Loucy (cell line): ENCODE measurements around the gene TTLL7.

ENCODE experiments used
- H2AFZ ChIP-seq: fragments of 200-600 bp; sonication (generic); 2 replicates; pipeline ENCODE4 v1.6.0; 2016; ENCODE audit warnings: antibody characterized with exemption, mild to moderate bottlenecking, low read length, moderate library complexity
- H3F3A ChIP-seq: fragments of 200-600 bp; 2 replicates; pipeline ENCODE4 v1.6.0; 2016; ENCODE audit warnings: antibody characterized with exemption, low read depth, mild to moderate bottlenecking
- H3K27me3 ChIP-seq: fragments of 200-600 bp; sonication (generic); 2 replicates; pipeline ENCODE4 v1.6.1; 2014; ENCODE audit warnings: low read length, mild to moderate bottlenecking; ENCODE audit not compliant: insufficient read depth, poor library complexity, severe bottlenecking
- H3K36me3 ChIP-seq: fragments of 200-600 bp; sonication (generic); 2 replicates; pipeline ENCODE4 v1.6.1; 2016; ENCODE audit warnings: low read length; ENCODE audit not compliant: insufficient read depth
- H3K4me1 ChIP-seq: fragments of 200-600 bp; sonication (generic); 2 replicates; pipeline ENCODE4 v1.5.1; 2014; ENCODE audit warnings: low read length, mild to moderate bottlenecking; ENCODE audit not compliant: insufficient read depth, poor library complexity, severe bottlenecking
- H3K4me2 ChIP-seq: fragments of 200-600 bp; sonication (generic); 2 replicates; pipeline ENCODE4 v1.6.0; 2014; ENCODE audit warnings: antibody characterized with exemption, low read length, low read depth, mild to moderate bottlenecking; ENCODE audit not compliant: poor library complexity, severe bottlenecking
- H3K4me3 ChIP-seq: fragments of 200-600 bp; sonication (generic); 2 replicates; pipeline ENCODE4 v1.5.1; 2014; ENCODE audit warnings: low read length, mild to moderate bottlenecking, mixed read lengths; ENCODE audit not compliant: poor library complexity, severe bottlenecking
- H3K79me2 ChIP-seq: fragments of 200-600 bp; sonication (generic); 2 replicates; pipeline ENCODE4 v1.6.1; 2014; ENCODE audit warnings: low read length; ENCODE audit not compliant: insufficient read depth
- H3K9ac ChIP-seq: fragments of 200-600 bp; sonication (generic); 2 replicates; pipeline ENCODE4 v1.6.0; 2014; ENCODE audit warnings: mild to moderate bottlenecking, low read depth, low read length, moderate library complexity; ENCODE audit not compliant: poor library complexity, severe bottlenecking
- H3K9me2 ChIP-seq: fragments of 200-600 bp; sonication (generic); replicated peaks from 2 replicates; pipeline ENCODE4 v1.6.1; 2016; ENCODE audit warnings: low read depth, low read length, mixed read lengths
- H3K9me3 ChIP-seq: fragments of 200-600 bp; sonication (generic); 2 replicates; pipeline ENCODE4 v1.6.1; 2014; ENCODE audit warnings: mild to moderate bottlenecking, antibody characterized with exemption, low read length, low read depth; ENCODE audit not compliant: insufficient read depth
- H4K20me1 ChIP-seq: fragments of 200-600 bp; sonication (generic); 2 replicates; pipeline ENCODE4 v1.6.0; 2014; ENCODE audit warnings: antibody characterized with exemption, low read length, mild to moderate bottlenecking; ENCODE audit not compliant: insufficient read depth, poor library complexity, severe bottlenecking
- EZH2phosphoT487 ChIP-seq: fragments of 200-600 bp; IDR thresholded peaks from 2 replicates; pipeline ENCODE4 v1.6.1; 2018; ENCODE audit warnings: antibody characterized with exemption, mild to moderate bottlenecking, moderate library complexity, borderline replicate concordance
- TF ChIP-seq, protein P1 (sequence below): fragments of 200-600 bp; sonication (generic); conservative IDR thresholded peaks from 2 replicates; pipeline ENCODE4 v1.5.1; 2014; ENCODE audit warnings: mild to moderate bottlenecking, antibody characterized with exemption, low read length

The TTLL7 gene

DNA sequence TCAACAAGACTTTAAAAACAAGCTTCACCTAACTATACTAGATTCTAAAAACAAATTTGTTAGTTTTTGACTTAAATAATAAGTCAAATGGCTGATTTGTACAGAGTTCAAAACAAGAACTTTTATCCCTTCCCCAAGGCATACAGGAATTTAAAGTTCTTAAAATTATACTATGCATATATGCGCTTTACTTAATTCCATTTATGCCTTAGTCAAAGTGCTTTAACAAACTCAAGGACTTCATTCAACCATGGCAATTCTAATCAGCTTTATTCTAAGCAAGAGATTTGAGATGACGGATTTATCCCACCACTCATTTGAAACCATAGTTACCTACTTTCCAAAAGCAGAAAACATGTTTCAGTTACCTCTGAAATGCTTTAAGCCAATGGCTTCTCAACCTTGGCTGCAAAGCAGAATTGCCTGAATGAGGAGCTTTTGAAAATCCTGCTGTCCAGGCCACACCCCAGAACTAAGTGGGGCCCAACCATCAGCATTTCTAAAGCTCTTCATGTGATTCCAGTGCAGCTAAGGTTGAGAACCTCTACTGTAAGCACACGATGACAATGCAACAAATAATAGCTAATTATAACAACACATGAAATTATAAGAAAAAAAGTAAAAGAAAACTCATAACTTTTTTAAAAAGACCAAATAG is 44.6 kb downstream of the TTLL7 start:
- no peaks in the 10 kb centered on the region for H3K4me1 ChIP-seq
- no peak for TF ChIP-seq EZH2phosphoT487
- TF ChIP-seq, protein P1, sequence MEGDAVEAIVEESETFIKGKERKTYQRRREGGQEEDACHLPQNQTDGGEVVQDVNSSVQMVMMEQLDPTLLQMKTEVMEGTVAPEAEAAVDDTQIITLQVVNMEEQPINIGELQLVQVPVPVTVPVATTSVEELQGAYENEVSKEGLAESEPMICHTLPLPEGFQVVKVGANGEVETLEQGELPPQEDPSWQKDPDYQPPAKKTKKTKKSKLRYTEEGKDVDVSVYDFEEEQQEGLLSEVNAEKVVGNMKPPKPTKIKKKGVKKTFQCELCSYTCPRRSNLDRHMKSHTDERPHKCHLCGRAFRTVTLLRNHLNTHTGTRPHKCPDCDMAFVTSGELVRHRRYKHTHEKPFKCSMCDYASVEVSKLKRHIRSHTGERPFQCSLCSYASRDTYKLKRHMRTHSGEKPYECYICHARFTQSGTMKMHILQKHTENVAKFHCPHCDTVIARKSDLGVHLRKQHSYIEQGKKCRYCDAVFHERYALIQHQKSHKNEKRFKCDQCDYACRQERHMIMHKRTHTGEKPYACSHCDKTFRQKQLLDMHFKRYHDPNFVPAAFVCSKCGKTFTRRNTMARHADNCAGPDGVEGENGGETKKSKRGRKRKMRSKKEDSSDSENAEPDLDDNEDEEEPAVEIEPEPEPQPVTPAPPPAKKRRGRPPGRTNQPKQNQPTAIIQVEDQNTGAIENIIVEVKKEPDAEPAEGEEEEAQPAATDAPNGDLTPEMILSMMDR = no peak
- H3K4me3 ChIP-seq = no peak overlapping the region
- no peaks in the 10 kb centered on the region for H4K20me1 ChIP-seq
- H3K9me3 ChIP-seq = no peaks in the 10 kb centered on the region
- no peaks in the 10 kb centered on the region for H3F3A ChIP-seq
- no peaks in the 10 kb centered on the region for H3K9me2 ChIP-seq
- no peaks in the 10 kb centered on the region for H3K27me3 ChIP-seq
- no peak overlapping the region for H2AFZ ChIP-seq
- H3K36me3 ChIP-seq = no peaks in the 10 kb centered on the region
- no peaks in the 10 kb centered on the region for H3K79me2 ChIP-seq
- H3K4me2 ChIP-seq = no peak overlapping the region
- no peak overlapping the region for H3K9ac ChIP-seq

DNA sequence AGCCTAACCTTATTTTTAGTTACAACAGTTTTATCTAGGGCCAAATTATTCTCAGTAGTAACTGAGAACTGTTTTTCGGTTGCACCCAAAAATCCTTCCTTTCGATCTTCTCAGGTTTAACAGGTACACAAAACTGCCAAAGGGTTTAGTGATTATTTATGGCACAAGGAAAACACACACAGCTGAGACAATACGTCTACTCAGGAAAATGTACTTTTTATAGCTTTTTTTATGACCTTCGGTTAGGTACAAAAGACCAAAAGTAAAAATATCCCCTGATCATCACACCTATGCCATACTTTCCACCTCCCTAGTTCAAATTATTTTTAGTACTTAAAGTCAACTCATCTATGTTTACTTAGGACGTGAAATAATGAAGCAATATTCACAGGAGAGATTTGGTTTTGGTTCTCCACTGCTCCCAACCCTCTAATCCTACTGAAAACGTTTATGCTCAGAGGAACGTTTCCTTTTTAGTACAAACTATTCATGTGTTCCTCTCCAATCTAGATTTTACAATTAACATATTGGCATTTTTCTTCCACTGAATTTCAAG is 48.7 kb downstream of the TTLL7 start:
- H3K36me3 ChIP-seq = no peaks in the 10 kb centered on the region
- H3K4me3 ChIP-seq = no peak overlapping the region
- H3K9ac ChIP-seq = no peak overlapping the region
- no peaks in the 10 kb centered on the region for H3K79me2 ChIP-seq
- H3K9me2 ChIP-seq = no peaks in the 10 kb centered on the region
- H3K9me3 ChIP-seq = no peaks in the 10 kb centered on the region
- no peaks in the 10 kb centered on the region for H3F3A ChIP-seq
- no peaks in the 10 kb centered on the region for H4K20me1 ChIP-seq
- H3K27me3 ChIP-seq = no peaks in the 10 kb centered on the region
- TF ChIP-seq, protein P1 = no peak
- TF ChIP-seq EZH2phosphoT487 = no peak
- H3K4me2 ChIP-seq = no peak overlapping the region
- H3K4me1 ChIP-seq = no peaks in the 10 kb centered on the region
- no peak overlapping the region for H2AFZ ChIP-seq

DNA sequence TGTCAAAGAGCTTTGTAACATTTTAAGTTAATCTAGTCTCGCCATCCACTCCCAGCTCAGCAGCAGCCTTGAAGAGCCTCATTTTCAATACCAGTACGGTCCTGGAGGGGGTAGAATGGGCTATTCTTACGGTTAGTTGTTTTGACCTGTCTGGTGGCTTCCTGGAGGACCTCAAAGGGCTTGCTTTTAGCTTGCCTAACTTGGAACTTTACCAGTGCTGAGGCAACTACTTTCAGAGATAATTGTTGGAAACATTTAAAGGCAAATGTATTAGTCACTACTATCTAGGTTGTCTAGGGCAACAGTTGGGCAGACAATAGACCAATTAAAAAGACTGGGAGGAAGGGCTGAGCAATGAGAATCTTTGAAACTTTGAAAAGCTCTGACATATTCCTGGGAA is 56.0 kb downstream of the TTLL7 start:
- no peaks in the 10 kb centered on the region for H3K36me3 ChIP-seq
- H3K4me1 ChIP-seq = no peaks in the 10 kb centered on the region
- peaks cover 8% of the 10 kb centered on the region; the same call in 1 of the 2 replicates for H3K9me3 ChIP-seq
- H3K4me3 ChIP-seq = no peak overlapping the region
- H4K20me1 ChIP-seq = no peaks in the 10 kb centered on the region
- H3K27me3 ChIP-seq = no peaks in the 10 kb centered on the region
- H3F3A ChIP-seq = no peaks in the 10 kb centered on the region
- no peak overlapping the region for H2AFZ ChIP-seq
- TF ChIP-seq, protein P1 = no peak
- no peaks in the 10 kb centered on the region for H3K9me2 ChIP-seq
- no peak overlapping the region for H3K9ac ChIP-seq
- no peaks in the 10 kb centered on the region for H3K79me2 ChIP-seq
- H3K4me2 ChIP-seq = no peak overlapping the region
